Middle frontal gyrus (tissue), 1 donor: ENCODE data around the gene FKBP5.

Source experiments
- DNase-seq: peaks from one replicate; pipeline ENCODE4 v3.0.0-alpha.2; 2015; ENCODE audit warnings: low spot score; ENCODE audit errors: extremely low spot score

The FKBP5 gene

GRCh38 chr6:35665573-35665972, 23.1 kb downstream of the FKBP5 start:
- no peak for DNase-seq

- no peak for DNase-seq
Measured at GRCh38 chr6:35664945-35665344, 23.8 kb downstream of the FKBP5 start.

- DNase-seq, result no peak
Measured at GRCh38 chr6:35663447-35664235, 25.1 kb downstream of the FKBP5 start.

GRCh38 chr6:35662999-35663398, 25.7 kb downstream of the FKBP5 start:
- DNase-seq, result no peak

GRCh38 chr6:35654883-35655282, 33.8 kb downstream of the FKBP5 start:
- DNase-seq, result no peak

GRCh38 chr6:35651244-35651643, 37.5 kb downstream of the FKBP5 start:
- no peak for DNase-seq

GRCh38 chr6:35650015-35650414, 38.7 kb downstream of the FKBP5 start:
- DNase-seq, result no peak

- DNase-seq, result no peak
Measured at GRCh38 chr6:35648203-35648602, 40.5 kb downstream of the FKBP5 start.

GRCh38 chr6:35647400-35647799, 41.3 kb downstream of the FKBP5 start:
- no peak for DNase-seq

- DNase-seq, result no peak
Measured at GRCh38 chr6:35643162-35643535, 45.6 kb downstream of the FKBP5 start.

GRCh38 chr6:35642471-35643161, 46.1 kb downstream of the FKBP5 start:
- DNase-seq, result no peak

GRCh38 chr6:35640017-35640664, 48.6 kb downstream of the FKBP5 start:
- no peak for DNase-seq

- DNase-seq, result no peak
Measured at GRCh38 chr6:35638679-35639078, 50.0 kb downstream of the FKBP5 start.

GRCh38 chr6:35637911-35638310, 50.8 kb downstream of the FKBP5 start:
- DNase-seq, result no peak

GRCh38 chr6:35635601-35636597, 52.8 kb downstream of the FKBP5 start:
- no peak for DNase-seq

GRCh38 chr6:35634316-35634715, 54.4 kb downstream of the FKBP5 start:
- DNase-seq, result no peak

- no peak for DNase-seq
Measured at GRCh38 chr6:35633579-35634089, 55.1 kb downstream of the FKBP5 start.

- DNase-seq, result no peak
Measured at GRCh38 chr6:35629876-35630378, 58.8 kb downstream of the FKBP5 start.

- no peak for DNase-seq
Measured at GRCh38 chr6:35626401-35626800, 62.3 kb downstream of the FKBP5 start.

- DNase-seq, result no peak
Measured at GRCh38 chr6:35624341-35625070, 64.2 kb downstream of the FKBP5 start.
